Fibroblast of gingiva (primary cell): ENCODE results near the gene DDX17.

Experiments
- DNase-seq: peaks from one replicate; pipeline ENCODE4 v3.0.0-alpha.2; 2011; ENCODE audit warnings: low read depth

The DDX17 gene

DNA sequence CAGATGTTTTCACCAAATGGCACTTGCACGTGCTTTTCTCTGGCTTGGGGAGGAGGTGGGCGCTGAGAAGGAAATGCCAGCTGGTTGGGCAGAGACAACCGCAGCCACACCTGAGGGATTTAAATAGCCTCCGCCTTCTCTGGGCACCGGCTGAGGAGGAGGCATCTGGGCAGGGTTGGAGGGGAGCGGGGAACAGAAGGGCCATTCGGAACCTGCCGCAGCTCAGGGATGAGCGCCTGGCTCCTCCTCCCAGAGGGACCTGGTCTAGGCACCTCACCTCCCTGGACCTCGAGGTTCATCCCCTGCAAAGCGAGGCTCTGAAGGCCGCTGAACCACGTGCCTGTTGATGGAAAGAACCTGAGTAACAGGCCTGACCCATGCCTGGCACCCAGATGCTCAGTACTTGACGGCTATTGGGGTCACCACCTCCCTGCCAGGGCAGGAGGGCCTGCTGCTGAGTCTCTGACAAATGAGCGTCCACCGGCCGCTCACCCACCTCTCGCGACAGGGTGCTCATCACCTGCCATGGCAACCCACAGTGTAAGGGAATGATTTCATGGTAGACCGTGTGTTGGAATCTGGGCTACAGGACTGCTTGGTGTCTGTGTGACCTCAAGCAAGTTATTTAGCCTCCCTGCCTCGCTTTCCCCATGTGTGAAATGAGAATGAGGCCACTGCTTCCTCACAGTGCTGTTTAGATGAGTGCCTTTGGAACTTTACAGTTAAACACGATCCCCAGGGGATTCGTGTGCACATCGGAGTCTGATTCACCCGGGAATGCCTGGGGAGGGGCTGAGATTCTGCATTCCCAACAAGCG, 40.2 kb downstream of the DDX17 start:
- no peak for DNase-seq

DNA sequence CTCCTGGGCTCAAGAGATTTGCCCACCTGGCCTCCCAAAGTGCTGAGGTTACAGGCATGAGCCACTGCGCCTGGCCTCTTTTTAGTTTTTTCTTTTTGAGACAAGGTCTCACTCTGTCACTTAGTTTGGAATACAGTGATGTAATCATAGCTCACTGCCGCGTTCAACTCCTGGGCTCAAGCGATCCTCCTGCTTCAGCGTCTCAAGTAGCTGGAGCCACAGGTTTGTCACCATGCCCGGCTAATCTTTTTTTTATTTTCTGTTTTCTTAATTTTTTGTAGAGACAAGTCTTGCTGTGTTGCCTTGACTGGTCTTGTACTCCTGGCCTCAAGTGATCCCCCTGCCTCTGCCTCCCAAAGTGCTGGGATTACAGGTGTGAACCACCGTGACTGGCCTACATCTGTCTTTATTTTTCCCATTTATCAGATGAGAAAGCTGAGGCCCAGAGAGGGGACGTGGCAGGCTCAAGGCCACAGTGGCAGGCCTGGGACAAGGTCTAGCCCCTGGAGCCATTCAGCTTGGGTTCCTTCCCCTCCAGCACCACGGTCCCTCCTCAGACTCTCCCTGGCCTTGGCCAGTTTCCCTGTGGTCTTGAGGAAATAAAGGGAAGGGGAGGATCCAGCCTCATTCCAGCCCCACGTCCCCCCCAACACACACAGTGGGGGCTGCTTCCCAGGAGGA, 41.0 kb downstream of the DDX17 start:
- no peak for DNase-seq

- DNase-seq: no peak
Measured at GRCh38 chr22:38462960-38463784, 42.9 kb downstream of the DDX17 start.

DNA sequence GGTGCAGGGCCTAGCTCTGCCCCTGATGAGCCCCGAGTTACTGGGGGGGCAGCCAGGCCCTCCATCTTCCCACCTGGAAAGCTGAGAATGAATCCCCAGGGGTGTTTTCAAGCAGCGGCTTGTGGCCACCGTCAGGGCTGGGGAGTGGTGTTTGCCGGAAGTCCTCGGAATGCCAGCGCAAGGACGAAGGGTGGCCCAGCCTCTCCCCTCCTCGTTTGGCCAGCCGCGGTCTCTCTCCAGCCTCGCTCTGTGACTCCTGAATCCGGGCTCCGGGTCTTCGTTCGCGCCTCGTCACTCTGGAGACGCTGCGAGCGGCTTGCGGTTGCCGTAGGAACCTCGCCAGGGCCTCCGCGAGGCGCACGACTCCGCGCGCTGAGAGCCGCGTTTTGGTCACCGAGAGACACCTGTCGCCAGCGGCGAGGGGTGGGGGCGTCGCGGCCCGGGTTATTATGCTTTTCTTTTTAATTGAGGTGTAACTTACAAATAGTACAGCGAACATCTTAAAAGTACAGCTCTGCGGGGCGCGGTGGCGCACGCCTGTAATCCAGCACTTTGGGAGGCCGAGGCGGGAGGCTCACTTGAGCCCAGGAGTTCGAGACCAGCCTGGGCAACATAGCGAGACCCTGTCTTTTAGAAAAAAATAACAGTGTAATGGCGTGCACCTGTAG, 44.6 kb downstream of the DDX17 start:
- peak; percentile 71 for DNase-seq

- no peak for DNase-seq
Measured at GRCh38 chr22:38461057-38461413, 45.1 kb downstream of the DDX17 start.

DNA sequence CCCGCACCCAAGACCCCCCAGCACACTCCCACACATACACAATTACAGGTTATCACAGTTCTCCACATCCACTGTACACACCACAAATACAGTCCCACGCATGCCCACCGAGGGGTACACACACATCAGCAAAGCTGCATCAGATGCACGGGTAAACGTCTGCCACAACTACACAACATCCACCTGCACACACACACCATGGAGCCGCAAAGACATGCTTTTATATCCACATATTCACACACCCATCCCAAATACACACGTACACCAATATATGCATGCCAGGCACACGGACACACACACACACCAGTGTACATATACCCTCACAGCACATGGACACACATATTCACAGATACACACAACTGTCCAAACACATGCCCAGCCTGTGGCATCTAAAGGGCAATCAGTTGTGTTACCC, 45.7 kb downstream of the DDX17 start:
- no peak for DNase-seq

DNA sequence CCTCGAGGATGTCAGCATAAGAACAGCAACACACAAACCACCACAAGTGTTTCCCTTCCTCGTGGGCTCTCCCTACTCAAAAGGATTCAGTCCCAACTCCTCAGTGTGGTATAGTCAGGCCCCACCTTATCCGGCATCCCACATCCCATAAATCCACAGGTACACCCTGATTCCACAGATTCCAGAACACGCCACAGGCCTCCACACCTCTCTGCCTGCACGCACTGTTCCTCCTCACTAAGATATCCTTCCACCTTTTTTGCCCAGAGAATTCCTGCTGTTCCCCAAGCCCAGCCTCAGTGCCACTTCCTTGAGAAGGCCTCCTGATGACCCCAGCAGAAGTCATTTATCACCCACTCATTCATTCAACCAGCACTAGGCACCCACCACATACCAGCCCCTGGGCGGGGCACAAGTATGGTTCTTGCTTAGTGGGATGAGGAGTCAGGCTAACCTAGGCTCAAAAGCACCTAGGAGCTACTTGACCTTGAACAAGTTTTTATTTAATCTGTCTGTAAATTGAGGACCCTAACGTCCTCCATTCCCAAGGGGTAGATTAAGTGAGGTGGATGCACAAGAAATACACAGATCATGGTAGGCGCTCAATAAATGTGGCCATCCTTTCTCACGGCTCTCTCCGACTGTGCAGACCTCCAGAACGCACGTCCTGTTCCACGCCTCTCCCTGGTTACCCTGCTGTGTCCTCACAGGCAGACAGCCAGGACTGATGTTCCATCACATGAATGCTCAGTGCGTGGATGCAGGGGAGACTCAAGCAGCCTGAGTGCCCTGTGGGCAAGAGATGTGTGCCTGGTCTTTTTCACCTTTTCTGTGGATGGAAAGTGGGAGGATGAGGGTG, 49.0 kb downstream of the DDX17 start:
- DNase-seq: no peak

GRCh38 chr22:38456272-38456835, 49.8 kb downstream of the DDX17 start:
- DNase-seq: no peak

DNA sequence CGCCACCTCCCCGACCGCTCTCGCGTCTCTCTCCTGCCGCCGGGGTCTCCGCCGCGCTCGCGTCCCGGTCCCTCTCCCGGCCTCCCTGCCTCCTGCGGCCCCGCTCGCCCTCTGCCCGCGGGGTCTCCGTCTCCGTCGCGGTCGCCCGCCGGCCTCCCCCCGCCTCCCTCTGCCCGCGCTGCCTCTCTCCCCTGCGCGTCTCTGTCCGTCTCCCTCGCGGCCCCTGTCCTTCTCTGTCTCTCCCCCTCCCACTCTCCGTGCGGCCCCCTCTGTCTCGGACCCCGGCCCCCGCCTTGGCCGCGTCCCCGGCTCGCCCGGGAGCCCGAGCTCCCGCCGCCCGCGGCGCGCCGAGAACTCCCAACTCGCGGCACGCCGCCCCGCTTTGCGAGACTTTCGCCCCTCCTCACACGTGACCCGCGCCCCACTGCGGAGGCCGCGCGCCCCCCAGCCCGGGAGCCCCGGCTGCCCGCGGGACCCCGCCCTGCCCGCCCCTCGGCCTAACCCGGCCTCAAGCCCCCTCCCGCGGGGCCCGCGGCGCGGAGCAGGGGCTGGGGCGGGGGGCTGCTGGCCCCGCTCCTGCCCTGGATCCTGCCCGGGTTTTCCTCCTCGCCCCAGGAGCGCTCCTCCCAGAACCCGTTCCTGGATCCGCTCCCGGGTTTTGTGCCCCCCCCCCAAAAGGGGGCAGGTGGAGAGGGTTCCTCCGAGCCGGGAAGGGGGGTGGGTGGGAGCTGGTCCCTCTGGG, 50.4 kb downstream of the DDX17 start:
- no peak for DNase-seq

- no peak for DNase-seq
Measured at GRCh38 chr22:38455076-38455529, 51.0 kb downstream of the DDX17 start, which contains the start of gene KCNJ4. Gene KCNJ4, minus strand, starts transcription at chr22:38455199. Its CDS starts 27,067 bp downstream, at chr22:38428132.

DNA sequence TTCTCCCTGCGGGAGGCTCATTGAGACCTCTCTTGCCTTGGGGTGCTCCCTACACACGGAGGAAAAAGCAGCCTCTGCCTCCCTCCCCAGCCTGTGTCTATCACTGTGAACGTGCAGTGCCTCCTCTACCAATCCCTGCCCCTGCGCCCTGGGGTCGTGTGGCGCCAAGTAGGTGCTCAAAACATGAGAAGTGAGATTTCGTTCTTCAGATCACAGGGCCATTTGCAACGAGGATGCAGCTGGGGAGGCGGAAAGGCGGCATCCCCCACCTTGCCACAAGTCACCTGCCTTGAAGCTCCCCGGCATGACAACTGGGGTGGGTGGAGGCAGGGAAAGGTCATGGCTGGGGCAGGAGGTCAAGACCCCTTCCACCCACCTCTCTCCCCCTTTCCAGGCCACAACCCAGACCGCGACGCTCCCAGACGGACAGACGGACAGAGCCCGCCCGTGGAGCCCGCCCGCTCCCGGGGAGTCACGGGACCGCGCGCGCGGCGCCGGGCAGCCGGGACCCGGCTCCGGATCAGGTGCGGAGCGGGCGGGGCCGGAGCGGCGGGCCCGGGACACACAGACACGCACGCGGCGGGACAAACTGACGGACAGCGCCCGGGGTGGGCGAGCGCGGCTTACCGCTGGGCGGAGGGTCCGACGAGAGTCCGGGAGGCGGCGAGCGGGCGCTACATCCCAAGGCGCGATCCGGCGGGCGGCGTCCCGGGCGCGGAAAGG, 51.6 kb downstream of the DDX17 start:
- no peak for DNase-seq

GRCh38 chr22:38453996-38454352, 52.1 kb downstream of the DDX17 start:
- no peak for DNase-seq

GRCh38 chr22:38453066-38453672, 52.9 kb downstream of the DDX17 start:
- no peak for DNase-seq

DNA sequence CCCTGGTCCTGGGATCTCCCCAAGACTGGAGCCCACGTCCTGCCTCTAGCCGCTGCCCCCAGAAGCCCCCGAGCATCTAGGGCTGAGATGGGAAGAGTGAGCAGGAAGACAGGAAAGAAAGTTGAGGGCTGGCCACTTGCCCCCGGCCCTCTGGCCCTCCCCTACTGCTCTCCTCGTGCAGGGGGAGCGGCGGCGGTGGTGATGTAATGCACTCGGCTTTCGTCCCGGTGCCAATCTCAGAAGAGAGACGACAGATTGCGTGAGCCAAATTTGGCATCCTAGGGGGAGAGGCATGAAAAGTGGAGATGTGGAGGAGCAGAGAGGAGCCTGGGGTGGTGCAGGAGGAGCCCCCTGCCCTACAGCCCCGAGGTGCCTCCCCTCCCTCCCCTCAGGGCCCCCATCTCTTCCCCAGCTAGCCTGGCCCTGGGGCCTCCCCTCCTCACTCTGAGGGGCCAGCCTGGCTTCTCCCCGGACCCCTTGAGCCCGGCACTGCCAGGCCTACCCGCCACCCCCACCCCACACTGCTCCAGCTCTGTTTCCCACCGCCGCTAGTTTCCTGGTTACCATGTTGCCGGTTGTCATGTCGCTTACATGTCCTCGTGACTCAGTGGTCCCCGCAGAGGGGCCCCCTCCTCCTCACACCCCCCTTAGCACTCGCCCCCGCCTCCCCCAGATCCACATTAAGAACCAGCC, 53.6 kb downstream of the DDX17 start:
- DNase-seq: peak; percentile 21

GRCh38 chr22:38451864-38452263, 54.2 kb downstream of the DDX17 start:
- DNase-seq: no peak

- no peak for DNase-seq
Measured at GRCh38 chr22:38451404-38451803, 54.7 kb downstream of the DDX17 start.

GRCh38 chr22:38450234-38450797, 55.8 kb downstream of the DDX17 start:
- DNase-seq: no peak

GRCh38 chr22:38449776-38450175, 56.3 kb downstream of the DDX17 start:
- no peak for DNase-seq
